GM12878 (cell line): Measurements from ENCODE around the gene PIPOX.

Source experiments
- RAD51 ChIP-seq: fragments of 450-650 bp; IDR thresholded peaks from 2 replicates; pipeline ENCODE4 v1.6.1; 2016; ENCODE audit warnings: moderate library complexity, mild to moderate bottlenecking, inconsistent platforms
- USF2 ChIP-seq: IDR thresholded peaks from 2 replicates; pipeline ENCODE4 v1.6.1; 2011; ENCODE audit warnings: low read depth, low read length, improper control_type of control experiment, borderline replicate concordance
- TF ChIP-seq, protein P1 (sequence below), 3 experiments: IDR thresholded peaks in 2 of 3; conservative IDR thresholded peaks in 1 of 3; 2 replicates each; pipeline ENCODE4 v1.5.1; 2011; ENCODE audit warnings: low read depth in 3 of 3, low read length in 3 of 3, mild to moderate bottlenecking in 3 of 3, control low read depth in 2 of 3, moderate library complexity in 2 of 3, inconsistent platforms in 1 of 3, mixed read lengths in 1 of 3; ENCODE audit not compliant: control insufficient read depth in 2 of 3, insufficient read depth in 1 of 3; ENCODE audit errors: extremely low read depth in 1 of 3

DNA sequence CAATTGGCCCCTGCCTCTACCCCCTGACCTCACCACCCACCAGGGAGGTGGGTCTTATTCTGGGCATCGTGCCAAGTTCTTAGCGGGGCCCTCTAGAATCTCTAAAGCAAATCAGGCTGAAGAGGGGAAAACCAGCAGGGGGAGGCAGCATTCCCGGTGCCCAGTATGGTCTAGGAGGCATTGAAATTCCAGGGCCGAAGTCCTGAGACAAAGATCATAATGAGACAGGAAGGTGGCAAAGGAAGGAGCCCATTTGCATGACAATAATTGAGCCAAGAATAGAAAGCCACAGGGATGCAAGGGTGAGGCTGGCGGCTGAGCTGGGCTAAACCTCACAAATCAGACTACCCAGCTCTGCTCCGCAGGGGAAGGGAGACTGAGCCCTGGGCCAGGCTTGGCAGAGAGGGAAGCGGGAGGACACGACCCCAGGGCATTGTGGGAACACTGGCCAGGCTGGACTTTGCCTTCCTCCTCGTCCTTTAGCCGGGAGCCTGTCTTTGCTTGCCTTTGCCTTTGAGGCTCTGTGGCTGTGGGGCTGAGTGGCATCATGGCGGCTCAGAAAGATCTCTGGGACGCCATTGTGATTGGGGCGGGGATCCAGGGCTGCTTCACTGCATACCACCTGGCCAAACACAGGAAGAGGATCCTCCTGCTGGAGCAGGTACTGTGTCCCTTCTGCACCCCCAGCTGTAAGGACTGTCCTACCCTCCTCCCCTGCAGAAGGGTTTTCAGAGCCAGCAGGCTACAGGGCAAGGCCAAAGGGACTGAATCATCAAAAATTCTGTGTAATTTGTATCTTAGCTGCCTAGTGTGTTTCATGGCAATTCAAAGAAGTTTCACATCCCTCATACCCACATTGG, at the start of gene PIPOX:
- TF ChIP-seq, protein P1, sequence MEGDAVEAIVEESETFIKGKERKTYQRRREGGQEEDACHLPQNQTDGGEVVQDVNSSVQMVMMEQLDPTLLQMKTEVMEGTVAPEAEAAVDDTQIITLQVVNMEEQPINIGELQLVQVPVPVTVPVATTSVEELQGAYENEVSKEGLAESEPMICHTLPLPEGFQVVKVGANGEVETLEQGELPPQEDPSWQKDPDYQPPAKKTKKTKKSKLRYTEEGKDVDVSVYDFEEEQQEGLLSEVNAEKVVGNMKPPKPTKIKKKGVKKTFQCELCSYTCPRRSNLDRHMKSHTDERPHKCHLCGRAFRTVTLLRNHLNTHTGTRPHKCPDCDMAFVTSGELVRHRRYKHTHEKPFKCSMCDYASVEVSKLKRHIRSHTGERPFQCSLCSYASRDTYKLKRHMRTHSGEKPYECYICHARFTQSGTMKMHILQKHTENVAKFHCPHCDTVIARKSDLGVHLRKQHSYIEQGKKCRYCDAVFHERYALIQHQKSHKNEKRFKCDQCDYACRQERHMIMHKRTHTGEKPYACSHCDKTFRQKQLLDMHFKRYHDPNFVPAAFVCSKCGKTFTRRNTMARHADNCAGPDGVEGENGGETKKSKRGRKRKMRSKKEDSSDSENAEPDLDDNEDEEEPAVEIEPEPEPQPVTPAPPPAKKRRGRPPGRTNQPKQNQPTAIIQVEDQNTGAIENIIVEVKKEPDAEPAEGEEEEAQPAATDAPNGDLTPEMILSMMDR (IDR thresholded peaks at IDR 0.05 in 2 of 3, conservative IDR thresholded peaks at IDR 0.05 in 1 of 3; ENCODE audit: control insufficient read depth in 2 of 3, extremely low read depth in 1 of 3, insufficient read depth in 1 of 3, low read depth in 3 of 3, low read length in 3 of 3): 0 out of 6 replicates have a peak, but pooled peaks of 1 of the 3 experiments have one; percentile 6
- TF ChIP-seq RAD51 (no peak), USF2 (no peak)
